Astrocyte of the spinal cord (primary cell): ENCODE measurements around the gene SPDEF.

Experiments used
- DNase-seq: peaks from one replicate; pipeline ENCODE4 v3.0.0; 2011; ENCODE audit warnings: low read depth, low spot score
- H3K4me3 ChIP-seq: 2 replicates; pipeline ENCODE4 v1.5.1; 2011; ENCODE audit warnings: low read depth, mild to moderate bottlenecking, low read length, moderate library complexity
- in situ Hi-C: cut with HindIII; loops from 2 replicates; pipeline ENCODE4 v1.10.0; 2017; ENCODE audit warnings: low sequenced_read_pairs
- TF ChIP-seq, protein P1 (sequence below): IDR thresholded peaks from 2 replicates; pipeline ENCODE4 v1.5.1; 2012; ENCODE audit warnings: low read depth, mild to moderate bottlenecking, low read length, inconsistent platforms

Gene SPDEF

GRCh38 chr6:34549026-34549803 lies 6.9 kb downstream of the SPDEF start:
- TF ChIP-seq, protein P1, sequence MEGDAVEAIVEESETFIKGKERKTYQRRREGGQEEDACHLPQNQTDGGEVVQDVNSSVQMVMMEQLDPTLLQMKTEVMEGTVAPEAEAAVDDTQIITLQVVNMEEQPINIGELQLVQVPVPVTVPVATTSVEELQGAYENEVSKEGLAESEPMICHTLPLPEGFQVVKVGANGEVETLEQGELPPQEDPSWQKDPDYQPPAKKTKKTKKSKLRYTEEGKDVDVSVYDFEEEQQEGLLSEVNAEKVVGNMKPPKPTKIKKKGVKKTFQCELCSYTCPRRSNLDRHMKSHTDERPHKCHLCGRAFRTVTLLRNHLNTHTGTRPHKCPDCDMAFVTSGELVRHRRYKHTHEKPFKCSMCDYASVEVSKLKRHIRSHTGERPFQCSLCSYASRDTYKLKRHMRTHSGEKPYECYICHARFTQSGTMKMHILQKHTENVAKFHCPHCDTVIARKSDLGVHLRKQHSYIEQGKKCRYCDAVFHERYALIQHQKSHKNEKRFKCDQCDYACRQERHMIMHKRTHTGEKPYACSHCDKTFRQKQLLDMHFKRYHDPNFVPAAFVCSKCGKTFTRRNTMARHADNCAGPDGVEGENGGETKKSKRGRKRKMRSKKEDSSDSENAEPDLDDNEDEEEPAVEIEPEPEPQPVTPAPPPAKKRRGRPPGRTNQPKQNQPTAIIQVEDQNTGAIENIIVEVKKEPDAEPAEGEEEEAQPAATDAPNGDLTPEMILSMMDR, result no peak

DNA sequence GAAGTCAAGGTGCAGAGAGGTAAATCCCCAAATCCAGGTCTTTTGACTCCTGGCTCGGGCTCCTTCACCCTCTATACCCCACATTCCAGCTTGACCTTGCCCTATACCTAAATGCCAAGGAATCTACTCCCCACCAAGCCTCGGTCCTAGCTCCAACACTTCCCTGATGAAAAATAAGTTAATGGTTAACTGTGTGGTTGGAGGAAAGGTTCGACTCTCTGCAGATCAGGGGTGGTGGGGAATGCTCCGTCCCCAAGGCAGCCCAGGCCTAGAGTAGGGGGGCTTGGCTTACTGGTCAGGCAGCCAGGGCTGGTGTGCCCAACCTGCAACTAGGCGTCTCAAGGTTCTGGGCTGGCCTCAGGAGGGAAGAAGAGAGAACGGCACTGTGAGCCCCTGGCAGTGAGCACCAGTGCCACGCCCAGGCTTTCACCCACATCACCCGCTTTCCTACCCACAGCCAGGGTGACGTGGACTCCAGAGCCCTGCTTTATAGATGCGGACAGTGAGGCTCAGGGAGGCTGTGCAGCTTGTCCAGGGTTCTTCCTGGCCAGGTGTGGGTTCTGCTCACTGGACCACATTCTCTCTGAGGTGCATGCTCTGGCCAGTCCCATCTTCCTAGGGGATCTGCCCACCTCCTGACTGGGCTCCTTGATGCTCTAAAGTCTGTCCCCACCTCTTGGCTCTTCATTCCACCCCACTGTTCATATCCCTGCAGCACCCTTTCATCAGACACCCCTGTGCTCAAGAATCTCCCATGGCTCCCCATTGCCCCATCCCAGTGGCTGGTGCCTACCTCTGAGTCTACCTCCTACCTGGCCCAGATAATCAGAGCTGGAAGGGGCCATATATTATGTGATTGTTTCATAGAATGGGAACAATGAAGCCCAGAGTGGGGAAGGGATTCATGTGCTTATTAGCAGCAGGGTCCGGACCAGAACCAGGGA lies 8.2 kb downstream of the SPDEF start:
- no peak for DNase-seq
- TF ChIP-seq, protein P1, result no peak
- no peak overlapping the region for H3K4me3 ChIP-seq
- in situ Hi-C loops, result no loop called here

More at GRCh38 chr6:34549026-34549803, 6.9 kb downstream of the SPDEF start:
- in situ Hi-C loops, result no loop called here
- no peak for DNase-seq
- no peak overlapping the region for H3K4me3 ChIP-seq

GRCh38 chr6:34546551-34547321 lies 9.4 kb downstream of the SPDEF start:
- no peak for DNase-seq
- no peak overlapping the region for H3K4me3 ChIP-seq
- TF ChIP-seq, protein P1, result no peak
- in situ Hi-C loops, result no loop called here

DNA sequence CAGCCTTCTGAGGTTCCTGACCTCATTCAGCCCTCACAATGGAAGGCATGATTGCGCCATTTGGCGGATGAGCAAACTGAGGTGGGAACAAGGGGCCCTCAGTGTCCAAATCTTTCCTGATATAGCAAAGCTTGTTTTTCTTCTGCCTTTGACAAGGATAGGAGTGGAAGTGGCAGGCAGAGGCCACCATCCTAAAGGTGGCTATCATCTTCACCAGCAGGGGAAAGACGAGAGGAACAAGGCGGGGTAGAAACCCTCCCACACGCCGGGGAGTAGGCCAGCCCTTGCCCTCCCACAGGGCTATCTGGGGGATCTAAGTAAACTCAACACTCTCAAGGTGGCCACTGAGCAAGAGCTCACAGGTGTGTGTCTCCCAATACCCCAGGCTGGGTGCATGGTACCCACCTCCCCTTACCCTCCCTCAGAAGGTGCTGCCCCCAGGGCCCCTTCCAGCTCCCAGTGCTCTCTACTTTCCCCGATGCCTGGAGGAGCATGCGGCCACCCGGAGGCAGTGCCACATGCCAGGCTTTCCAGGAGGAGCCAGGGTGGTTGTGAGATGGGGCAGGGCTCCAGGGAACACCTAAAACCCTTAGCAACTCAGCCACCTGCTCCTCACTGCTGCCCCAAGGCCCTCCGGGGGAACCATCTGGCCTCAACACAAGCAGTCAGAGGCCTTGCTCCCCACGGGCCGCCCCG lies 11.2 kb downstream of the SPDEF start:
- in situ Hi-C loops, result no loop called here
- no peak overlapping the region for H3K4me3 ChIP-seq
- DNase-seq, result no peak
- TF ChIP-seq, protein P1, result no peak

- in situ Hi-C loops, result no loop called here
- no peak overlapping the region for H3K4me3 ChIP-seq
- TF ChIP-seq, protein P1, result no peak
- no peak for DNase-seq
Observed at GRCh38 chr6:34544052-34544604, 12.0 kb downstream of the SPDEF start.
